ENCODE results near the gene CNPY1.

The CNPY1 gene

DNA sequence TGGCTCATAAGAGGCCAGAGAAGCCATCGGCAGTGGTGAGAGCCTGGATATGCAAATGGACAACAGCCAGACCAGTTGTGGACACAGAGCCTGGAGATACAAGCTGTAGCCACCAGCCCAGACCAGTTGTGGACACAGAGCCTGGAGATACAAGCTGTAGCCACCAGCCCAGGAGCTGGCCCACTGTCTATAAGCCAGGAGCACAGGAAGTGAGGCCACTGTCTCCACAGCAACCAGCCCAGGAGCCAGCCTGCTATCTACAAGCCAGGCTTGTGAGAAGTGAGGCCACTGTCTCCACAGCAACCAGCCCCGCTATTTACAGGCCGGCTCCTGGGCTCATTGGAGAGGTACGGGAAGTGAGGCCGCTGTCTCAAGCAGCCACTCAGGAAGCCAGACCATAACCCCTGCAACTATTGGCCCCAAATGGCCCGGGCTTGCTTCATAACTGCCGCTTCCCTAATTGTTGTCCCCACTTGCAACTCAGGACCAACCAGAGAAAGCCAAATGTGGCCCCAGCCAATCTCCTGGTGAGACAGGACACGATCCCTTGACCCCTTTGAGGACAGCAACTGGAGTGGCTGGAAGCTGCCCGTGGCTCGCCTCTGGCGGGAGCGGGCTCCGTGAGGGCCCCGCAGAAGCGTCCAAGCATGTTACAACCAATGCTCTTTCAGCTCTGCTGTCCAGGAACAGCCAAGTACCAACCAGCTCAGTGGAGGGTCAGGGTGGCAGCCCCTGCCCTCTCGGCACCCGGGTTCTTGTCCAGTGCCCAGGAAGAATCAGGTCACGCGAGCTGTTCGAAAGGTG lies 44.1 kb upstream of the CNPY1 start:
- no peak overlapping the region for H3K56ac ChIP-seq (ENCODE audit: low read length)

DNA sequence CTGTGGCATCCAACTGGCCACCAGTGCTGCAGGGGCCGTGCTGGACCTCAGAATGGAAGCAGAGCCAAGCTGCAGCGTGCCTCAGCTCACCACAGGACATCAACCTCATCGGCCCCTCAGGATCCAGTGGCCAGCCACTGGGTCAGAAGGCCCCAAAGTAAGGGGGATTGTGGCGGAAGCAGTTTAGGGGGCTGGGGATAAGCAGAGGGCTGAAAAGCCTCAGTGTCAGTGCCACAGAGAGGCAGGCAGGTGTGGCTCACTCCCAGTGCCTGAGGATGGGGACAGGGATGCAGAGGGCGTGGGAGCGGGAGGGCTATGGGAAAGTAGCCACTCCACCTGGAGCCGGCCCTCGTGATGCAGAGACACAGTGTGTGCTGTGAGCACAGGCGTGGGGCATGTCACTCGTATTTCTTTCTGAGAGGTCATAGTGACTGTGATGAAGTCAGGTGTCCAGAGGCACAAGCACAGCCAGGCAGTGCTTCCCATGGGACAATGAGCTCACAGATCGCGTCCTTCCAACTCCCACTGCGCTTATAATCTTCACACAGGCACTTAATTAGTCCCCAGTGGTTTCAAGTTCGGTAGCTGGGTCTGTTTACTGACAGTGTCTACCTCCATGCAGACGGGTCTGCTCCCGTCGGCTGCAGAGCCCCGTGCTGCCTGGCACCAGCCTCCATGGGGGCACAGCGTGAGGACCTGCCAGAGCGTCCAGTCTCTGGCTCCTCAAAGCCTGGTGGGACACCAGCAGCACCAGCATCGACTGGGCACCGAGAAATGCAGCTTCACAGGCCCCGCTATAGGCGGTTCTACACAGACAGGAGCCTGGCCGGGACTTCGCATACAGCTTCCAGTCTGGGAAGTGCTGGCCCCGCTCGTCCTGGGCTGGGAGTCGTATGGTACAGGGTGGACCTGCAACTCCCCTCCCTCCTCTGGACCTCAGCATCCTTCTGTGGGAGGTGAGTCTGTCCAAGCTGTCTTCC lies 42.9 kb upstream of the CNPY1 start:
- H2BK15ac ChIP-seq (replicated peaks; ENCODE audit: low read depth) = no peak overlapping the region
- no peak overlapping the region for H3K4me2 ChIP-seq (ENCODE audit: low read length)
- H3K18ac ChIP-seq (ENCODE audit: low read length) = no peak overlapping the region
- no peak overlapping the region for H3K9ac ChIP-seq (ENCODE audit: low read length)
- no peak overlapping the region for H2BK120ac ChIP-seq (ENCODE audit: low read depth, low read length)
- no peaks in the 10 kb centered on the region for H3K27me3 ChIP-seq (ENCODE audit: insufficient read depth, low read length, poor library complexity)
- H3K36me3 ChIP-seq (ENCODE audit: control insufficient read depth, insufficient read depth, low read length) = no peaks in the 10 kb centered on the region
- H2AK5ac ChIP-seq (ENCODE audit: low read length) = no peak overlapping the region
- H3K23ac ChIP-seq (ENCODE audit: low read length) = no peak overlapping the region
- H3K79me1 ChIP-seq (ENCODE audit: low read length) = no peaks in the 10 kb centered on the region
- no peak overlapping the region for H2BK5ac ChIP-seq (ENCODE audit: low read length)
- no peaks in the 10 kb centered on the region for H3K4me1 ChIP-seq (ENCODE audit: control insufficient read depth, low read depth, low read length)
- no peak overlapping the region for H3K56ac ChIP-seq (ENCODE audit: low read length)
- no CpG with 5 or more reads among the region's 29 CpGs for WGBS (ENCODE audit: extremely low coverage, insufficient coverage, low lambda C conversion rate)
- H4K8ac ChIP-seq (ENCODE audit: low read depth, low read length) = no peak overlapping the region
- no peak overlapping the region for H4K5ac ChIP-seq (ENCODE audit: low read length)
- H3K27ac ChIP-seq (ENCODE audit: low read depth, low read length) = no peak overlapping the region
- H3K4me3 ChIP-seq (ENCODE audit: low read length) = no peak overlapping the region
- H3K79me2 ChIP-seq (ENCODE audit: control insufficient read depth, insufficient read depth, low read length) = no peaks in the 10 kb centered on the region
- no peak overlapping the region for H3K4ac ChIP-seq (ENCODE audit: low read depth, low read length)
- DNase-seq = no peak

More for the DNA sequence above, 44.1 kb upstream of the CNPY1 start:
- peaks cover 1% of the 10 kb centered on the region for H3K4me1 ChIP-seq (ENCODE audit: control insufficient read depth, low read depth, low read length)
- H3K9ac ChIP-seq (ENCODE audit: low read length) = no peak overlapping the region
- H3K23ac ChIP-seq (ENCODE audit: low read length) = no peak overlapping the region
- no peaks in the 10 kb centered on the region for H3K27me3 ChIP-seq (ENCODE audit: insufficient read depth, low read length, poor library complexity)
- H3K4me2 ChIP-seq (ENCODE audit: low read length) = no peak overlapping the region
- DNase-seq = peak; percentile 97
- H4K8ac ChIP-seq (ENCODE audit: low read depth, low read length) = no peak overlapping the region
- no CpG with 5 or more reads among the region's 20 CpGs for WGBS (ENCODE audit: extremely low coverage, insufficient coverage, low lambda C conversion rate)
- no peak overlapping the region for H2AK5ac ChIP-seq (ENCODE audit: low read length)
- H2BK120ac ChIP-seq (ENCODE audit: low read depth, low read length) = no peak overlapping the region
- H3K79me2 ChIP-seq (ENCODE audit: control insufficient read depth, insufficient read depth, low read length) = no peaks in the 10 kb centered on the region
- H3K79me1 ChIP-seq (ENCODE audit: low read length) = no peaks in the 10 kb centered on the region
- no peaks in the 10 kb centered on the region for H3K36me3 ChIP-seq (ENCODE audit: control insufficient read depth, insufficient read depth, low read length)
- no peak overlapping the region for H3K18ac ChIP-seq (ENCODE audit: low read length)
- no peak overlapping the region for H3K4me3 ChIP-seq (ENCODE audit: low read length)
- H4K5ac ChIP-seq (ENCODE audit: low read length) = no peak overlapping the region
- no peak overlapping the region for H2BK5ac ChIP-seq (ENCODE audit: low read length)
- no peak overlapping the region for H3K4ac ChIP-seq (ENCODE audit: low read depth, low read length)
- no peak overlapping the region for H2BK15ac ChIP-seq (replicated peaks; ENCODE audit: low read depth)
- no peak overlapping the region for H3K27ac ChIP-seq (ENCODE audit: low read depth, low read length)

DNA sequence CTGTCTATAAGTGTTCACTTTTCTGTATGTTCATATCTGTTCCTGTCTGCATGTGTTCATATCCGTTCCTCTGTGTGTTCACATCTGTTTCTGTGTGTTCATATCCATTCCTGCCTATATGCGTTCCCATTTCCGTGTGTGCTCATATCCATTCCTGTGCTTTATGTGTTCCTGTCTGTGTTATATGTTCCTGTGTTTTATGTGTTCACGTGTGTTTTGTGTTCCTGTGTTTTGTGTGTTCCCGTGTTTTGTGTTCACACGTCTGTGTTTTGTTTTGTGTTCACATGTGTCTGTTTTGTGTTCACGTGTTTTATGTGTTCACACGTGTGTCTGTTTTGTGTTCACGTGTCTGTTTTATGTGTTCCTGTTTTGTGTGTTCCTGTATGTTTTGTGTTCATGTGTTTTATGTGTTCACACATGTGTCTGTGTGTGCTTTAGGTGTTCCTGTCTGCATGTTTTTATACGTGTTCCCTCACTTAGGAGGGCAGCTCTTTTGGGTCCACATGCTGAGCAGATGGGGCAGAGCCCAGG lies 42.2 kb upstream of the CNPY1 start:
- no peak for DNase-seq
- WGBS (ENCODE audit: extremely low coverage, insufficient coverage, low lambda C conversion rate) = no CpG with 5 or more reads among the region's 10 CpGs

DNA sequence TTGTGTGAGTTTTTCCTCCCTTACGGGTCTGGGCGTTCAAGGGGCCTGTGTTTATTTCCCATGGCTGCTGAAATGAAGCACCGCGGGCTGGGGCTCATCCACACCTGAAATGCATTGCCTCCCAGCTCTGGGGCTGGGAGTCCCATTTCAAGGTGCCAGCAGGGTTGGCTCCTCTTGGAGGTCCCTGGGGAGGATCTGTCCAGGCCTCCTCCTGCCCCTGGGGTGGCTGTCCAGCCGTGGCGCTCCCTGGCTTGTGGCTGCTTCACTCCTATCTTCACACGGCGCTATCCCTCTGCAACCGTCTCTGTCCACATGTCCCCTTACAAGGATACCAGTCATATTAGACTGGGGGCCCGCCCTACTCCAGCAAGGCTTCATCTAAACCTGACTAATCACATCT lies 41.1 kb upstream of the CNPY1 start:
- no CpG with 5 or more reads among the region's 10 CpGs for WGBS (ENCODE audit: extremely low coverage, insufficient coverage, low lambda C conversion rate)
- DNase-seq = no peak
- no peak overlapping the region for H2BK15ac ChIP-seq (replicated peaks; ENCODE audit: low read depth)
- no peak overlapping the region for H2BK120ac ChIP-seq (ENCODE audit: low read depth, low read length)
- H3K18ac ChIP-seq (ENCODE audit: low read length) = no peak overlapping the region
- no peak overlapping the region for H3K23ac ChIP-seq (ENCODE audit: low read length)
- H3K79me2 ChIP-seq (ENCODE audit: control insufficient read depth, insufficient read depth, low read length) = no peaks in the 10 kb centered on the region
- no peak overlapping the region for H4K8ac ChIP-seq (ENCODE audit: low read depth, low read length)
- H2AK5ac ChIP-seq (ENCODE audit: low read length) = no peak overlapping the region
- no peak overlapping the region for H3K27ac ChIP-seq (ENCODE audit: low read depth, low read length)
- no peak overlapping the region for H3K4ac ChIP-seq (ENCODE audit: low read depth, low read length)
- H3K36me3 ChIP-seq (ENCODE audit: control insufficient read depth, insufficient read depth, low read length) = no peaks in the 10 kb centered on the region
- H3K9ac ChIP-seq (ENCODE audit: low read length) = no peak overlapping the region
- no peak overlapping the region for H3K4me3 ChIP-seq (ENCODE audit: low read length)
- H4K5ac ChIP-seq (ENCODE audit: low read length) = no peak overlapping the region
- no peak overlapping the region for H3K56ac ChIP-seq (ENCODE audit: low read length)
- H3K4me2 ChIP-seq (ENCODE audit: low read length) = no peak overlapping the region
- H3K4me1 ChIP-seq (ENCODE audit: control insufficient read depth, low read depth, low read length) = no peaks in the 10 kb centered on the region
- no peaks in the 10 kb centered on the region for H3K79me1 ChIP-seq (ENCODE audit: low read length)
- H3K27me3 ChIP-seq (ENCODE audit: insufficient read depth, low read length, poor library complexity) = no peaks in the 10 kb centered on the region
- H2BK5ac ChIP-seq (ENCODE audit: low read length) = no peak overlapping the region

More for the DNA sequence above, 42.2 kb upstream of the CNPY1 start:
- no peak overlapping the region for H3K4me3 ChIP-seq (ENCODE audit: low read length)
- no peak overlapping the region for H4K8ac ChIP-seq (ENCODE audit: low read depth, low read length)
- H2AK5ac ChIP-seq (ENCODE audit: low read length) = no peak overlapping the region
- no peak overlapping the region for H2BK15ac ChIP-seq (replicated peaks; ENCODE audit: low read depth)
- H3K4me1 ChIP-seq (ENCODE audit: control insufficient read depth, low read depth, low read length) = no peaks in the 10 kb centered on the region
- no peak overlapping the region for H3K56ac ChIP-seq (ENCODE audit: low read length)
- no peak overlapping the region for H3K4ac ChIP-seq (ENCODE audit: low read depth, low read length)
- H3K4me2 ChIP-seq (ENCODE audit: low read length) = no peak overlapping the region
- no peak overlapping the region for H3K18ac ChIP-seq (ENCODE audit: low read length)
- H3K36me3 ChIP-seq (ENCODE audit: control insufficient read depth, insufficient read depth, low read length) = no peaks in the 10 kb centered on the region
- H2BK5ac ChIP-seq (ENCODE audit: low read length) = no peak overlapping the region
- no peaks in the 10 kb centered on the region for H3K79me2 ChIP-seq (ENCODE audit: control insufficient read depth, insufficient read depth, low read length)
- no peaks in the 10 kb centered on the region for H3K79me1 ChIP-seq (ENCODE audit: low read length)
- no peak overlapping the region for H2BK120ac ChIP-seq (ENCODE audit: low read depth, low read length)
- H3K23ac ChIP-seq (ENCODE audit: low read length) = no peak overlapping the region
- H3K27me3 ChIP-seq (ENCODE audit: insufficient read depth, low read length, poor library complexity) = no peaks in the 10 kb centered on the region
- no peak overlapping the region for H3K27ac ChIP-seq (ENCODE audit: low read depth, low read length)
- no peak overlapping the region for H4K5ac ChIP-seq (ENCODE audit: low read length)
- no peak overlapping the region for H3K9ac ChIP-seq (ENCODE audit: low read length)

DNA sequence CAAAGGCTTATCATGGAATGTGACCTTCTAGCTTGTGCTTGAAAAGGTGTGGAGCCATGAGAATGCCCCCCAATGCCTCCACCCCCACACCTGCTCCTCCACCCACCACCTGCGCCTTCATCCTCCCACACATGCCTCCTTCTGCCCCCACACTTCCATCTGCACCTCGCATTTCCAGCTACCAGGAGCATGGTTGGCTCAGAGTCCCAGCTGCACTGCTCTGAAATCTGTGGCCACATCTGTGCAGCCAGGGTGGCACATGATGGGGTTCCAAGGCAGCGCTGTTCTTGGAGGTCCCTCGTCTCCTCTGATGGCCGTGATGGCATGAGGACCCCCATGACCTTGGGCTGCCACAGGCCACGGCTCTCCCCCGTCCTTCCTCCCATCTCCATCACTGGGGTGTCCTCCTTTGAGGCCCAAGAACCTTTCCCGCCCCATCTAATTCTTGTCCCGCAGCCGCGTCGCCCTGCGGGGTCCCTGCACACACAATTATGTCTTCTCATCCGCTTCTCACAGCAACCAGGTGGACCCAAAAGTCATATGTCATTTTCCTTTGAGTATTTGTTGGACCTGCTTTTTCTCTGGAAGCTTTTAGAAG lies 40.6 kb upstream of the CNPY1 start:
- H3K4ac ChIP-seq (ENCODE audit: low read depth, low read length) = no peak overlapping the region
- no peaks in the 10 kb centered on the region for H3K27me3 ChIP-seq (ENCODE audit: insufficient read depth, low read length, poor library complexity)
- H3K36me3 ChIP-seq (ENCODE audit: control insufficient read depth, insufficient read depth, low read length) = no peaks in the 10 kb centered on the region
- H3K4me3 ChIP-seq (ENCODE audit: low read length) = no peak overlapping the region
- H3K4me1 ChIP-seq (ENCODE audit: control insufficient read depth, low read depth, low read length) = no peaks in the 10 kb centered on the region
- H2BK5ac ChIP-seq (ENCODE audit: low read length) = no peak overlapping the region
- no peak overlapping the region for H4K8ac ChIP-seq (ENCODE audit: low read depth, low read length)
- no peak overlapping the region for H3K23ac ChIP-seq (ENCODE audit: low read length)
- no peak overlapping the region for H2BK120ac ChIP-seq (ENCODE audit: low read depth, low read length)
- H4K5ac ChIP-seq (ENCODE audit: low read length) = no peak overlapping the region
- no peaks in the 10 kb centered on the region for H3K79me1 ChIP-seq (ENCODE audit: low read length)
- H3K56ac ChIP-seq (ENCODE audit: low read length) = no peak overlapping the region
- no peaks in the 10 kb centered on the region for H3K79me2 ChIP-seq (ENCODE audit: control insufficient read depth, insufficient read depth, low read length)
- H3K27ac ChIP-seq (ENCODE audit: low read depth, low read length) = no peak overlapping the region
- no peak overlapping the region for H3K4me2 ChIP-seq (ENCODE audit: low read length)
- H2AK5ac ChIP-seq (ENCODE audit: low read length) = no peak overlapping the region
- WGBS (ENCODE audit: extremely low coverage, insufficient coverage, low lambda C conversion rate) = no CpG with 5 or more reads among the region's 14 CpGs
- DNase-seq = no peak
- no peak overlapping the region for H2BK15ac ChIP-seq (replicated peaks; ENCODE audit: low read depth)
- H3K18ac ChIP-seq (ENCODE audit: low read length) = no peak overlapping the region
- no peak overlapping the region for H3K9ac ChIP-seq (ENCODE audit: low read length)
